GM12873 (cell line): ENCODE results near the gene SEMA4F.

Experiments used
- CTCF ChIP-seq: IDR thresholded peaks from 2 replicates; pipeline ENCODE4 v1.5.1; 2012; ENCODE audit warnings: low read depth, mild to moderate bottlenecking, moderate library complexity, low read length, control low read depth; ENCODE audit not compliant: insufficient read depth; ENCODE audit errors: missing control alignments

The SEMA4F gene

GRCh38 chr2:74685408-74685807 is 31.4 kb downstream of the SEMA4F start:
- no peak for TF ChIP-seq CTCF

- no peak for TF ChIP-seq CTCF
Measured at GRCh38 chr2:74688881-74689280, 34.8 kb downstream of the SEMA4F start.

GRCh38 chr2:74689671-74690070 is 35.6 kb downstream of the SEMA4F start:
- no peak for TF ChIP-seq CTCF

GRCh38 chr2:74690571-74690970 is 36.5 kb downstream of the SEMA4F start:
- TF ChIP-seq CTCF: peak; percentile 82

- no peak for TF ChIP-seq CTCF
Measured at GRCh38 chr2:74691929-74692328, 37.9 kb downstream of the SEMA4F start.

GRCh38 chr2:74693213-74693612 is 39.2 kb downstream of the SEMA4F start:
- TF ChIP-seq CTCF: no peak

GRCh38 chr2:74693668-74694067 is 39.6 kb downstream of the SEMA4F start:
- no peak for TF ChIP-seq CTCF

GRCh38 chr2:74694281-74694680 is 40.2 kb downstream of the SEMA4F start:
- TF ChIP-seq CTCF: no peak
